Upper lobe of left lung (tissue), 6 donors: Measurements from ENCODE around the gene ZC3H7A. TPM values are rescaled to one million over a fixed set of nuclear protein-coding genes. Genes with fewer than 3 reads are reported as not detected.
A peak's percentile ranks its signal among the peaks of the same experiment; 100 is the strongest.

Source experiments
- ATAC-seq, 2 donors: fragments of 200-7000 bp; cut with Tn5 transposase; one replicate each; pipeline ENCODE4 v1.9.1; 2022; ENCODE audit warnings: mild to moderate bottlenecking in 2 of 2, moderate library complexity in 2 of 2; ENCODE audit not compliant: low FRiP score in 2 of 2
- DNase-seq, 2 donors: peaks; one replicate each; pipeline ENCODE4 v3.0.0-alpha.2; 2019 to 2020
- H3K27ac ChIP-seq, 4 donors: fragments of 200-600 bp; sonication (generic); one replicate each; pipeline ENCODE4 v1.5.1; 2016 to 2019
- H3K27me3 ChIP-seq, 4 donors: fragments of 200-600 bp; sonication (generic); one replicate each; pipeline ENCODE4 v1.5.1; 2017 to 2019
- H3K36me3 ChIP-seq, 4 donors: fragments of 200-600 bp; sonication (generic); one replicate each; pipeline ENCODE4 v1.5.1; 2016 to 2019
- H3K4me1 ChIP-seq, 4 donors: fragments of 200-600 bp; sonication (generic); one replicate each; pipeline ENCODE4 v1.5.1; 2018 to 2019
- H3K4me3 ChIP-seq, 4 donors: fragments of 200-600 bp; sonication (generic); one replicate each; pipeline ENCODE4 v1.5.1; 2017 to 2019; ENCODE audit warnings: mild to moderate bottlenecking in 2 of 4, moderate library complexity in 1 of 4
- H3K9me3 ChIP-seq, 4 donors: fragments of 200-600 bp; sonication (generic); one replicate each; pipeline ENCODE4 v1.5.1; 2018 to 2019
- CTCF ChIP-seq, 6 experiments: fragments of 450-650 bp in 4 of 6; fragments of 200-600 bp in 2 of 6; sonication (generic) in 2 of 6; IDR thresholded peaks; one replicate each; pipeline ENCODE4 v1.5.1; 2016 to 2019; ENCODE audit warnings: antibody characterized with exemption in 6 of 6
- EP300 ChIP-seq, 4 donors: sonication (generic); formaldehyde crosslinking; IDR thresholded peaks; one replicate each; pipeline ENCODE4 v1.5.1; 2017; ENCODE audit warnings: antibody characterized with exemption in 4 of 4, control low read depth in 2 of 4
- POLR2A ChIP-seq, 4 donors: fragments of 450-650 bp; IDR thresholded peaks; one replicate each; pipeline ENCODE4 v1.5.1; 2016 to 2017; ENCODE audit warnings: antibody characterized with exemption in 4 of 4, mild to moderate bottlenecking in 2 of 4
- POLR2AphosphoS5 ChIP-seq, 2 donors: sonication (generic); formaldehyde crosslinking; IDR thresholded peaks; one replicate each; pipeline ENCODE4 v1.5.1; 2017; ENCODE audit warnings: antibody characterized with exemption in 2 of 2
- WGBS, 2 donors: methylation state at CpG; one replicate each; pipeline ENCODE4 v1.1.5; 2017 to 2018; 5-methylcytosine and 5-hydroxymethylcytosine counted together
- total RNA-seq, 6 donors: library from RNA; depleted of rRNA in 4 of 6; stranded (reverse); fragments of >200 nt in 4 of 6; gene quantifications; one replicate each; pipeline versions ENCODE4 v1.1.0 to v1.2.1, GENCODE V29; 2016 to 2021
- donor health status: DM: no; HTN: no; CAD: no; lungs with moderate emphysema.
- donor health status: DM: no; HTN: yes; CAD: no; lungs with severe emphysema.

Gene ZC3H7A
- total RNA-seq, 6 donors from 2014 or later = 52.7 to 142 (median 64.7) TPM

GRCh38 chr16:11743308-11744074 is 53.6 kb downstream of the ZC3H7A start:
- ATAC-seq (peak; percentile 50 to 71), DNase-seq (peak in 1 of 2 donors; percentile 86)
- Histone ChIP-seq H3K4me3 (peak overlapping the region; percentile 24 to 92 (median 79)), H3K4me1 (peaks cover 27 to 40% (median 37%) of the 10 kb centered on the region in 4 donors), H3K9me3 (no peaks in the 10 kb centered on the region), H3K27ac (peak overlapping the region; percentile 99), H3K27me3 (no peaks in the 10 kb centered on the region), H3K36me3 (peaks cover 0 to 6% (median 5%) of the 10 kb centered on the region in 4 donors)
- 35 to 54% methylated on average over 21 of the region's 21 CpGs for WGBS, 2 donors
- TF ChIP-seq EP300 (IDR thresholded peaks at IDR 0.05) (peak in 1 of 4 donors; percentile 62), POLR2AphosphoS5 (IDR thresholded peaks at IDR 0.05) (peak; percentile 71 to 96), POLR2A (IDR thresholded peaks at IDR 0.05) (peak in 2 of 4 donors; percentile 1 to 14), CTCF (IDR thresholded peaks at IDR 0.05) (no peak)

- ATAC-seq = peak; percentile 98 to 99
- peak in 1 of 6 experiments; percentile 20 for TF ChIP-seq CTCF (IDR thresholded peaks at IDR 0.05)
- peak; percentile 92 to 94 for TF ChIP-seq POLR2AphosphoS5 (IDR thresholded peaks at IDR 0.05)
- peak in 1 of 4 donors; percentile 92 for TF ChIP-seq EP300 (IDR thresholded peaks at IDR 0.05)
- TF ChIP-seq POLR2A (IDR thresholded peaks at IDR 0.05) = peak; percentile 83 to 100 (median 99)
- Histone ChIP-seq H3K27ac (peak within 1 kb of the TSS; percentile 99), H3K4me1 (peaks cover 34 to 46% (median 42%) of the 10 kb centered on the region in 4 donors), H3K36me3 (peaks cover 0 to 10% (median 0%) of the 10 kb centered on the region in 4 donors), H3K27me3 (no peaks in the 10 kb centered on the region), H3K9me3 (no peaks in the 10 kb centered on the region), H3K4me3 (peak within 1 kb of the TSS; percentile 78 to 93 (median 86))
- DNase-seq = peak; percentile 99 to 100
- WGBS, 2 donors = 0% methylated on average over 10 to 29 of the region's 96 CpGs
These were observed 54.3 kb downstream of the ZC3H7A start, which contains the start of gene TXNDC11 for GRCh38 chr16:11742536-11743307. Gene TXNDC11 (minus strand): TSS chr16:11742857. CDS start chr16:11742730, 127 bp downstream.

GRCh38 chr16:11742093-11742535 is 54.9 kb downstream of the ZC3H7A start:
- Histone ChIP-seq H3K9me3 (no peaks in the 10 kb centered on the region), H3K36me3 (peaks cover 0 to 14% (median 3%) of the 10 kb centered on the region in 4 donors), H3K27ac (peak overlapping the region; percentile 99), H3K27me3 (no peaks in the 10 kb centered on the region), H3K4me1 (peaks cover 34 to 51% (median 43%) of the 10 kb centered on the region in 4 donors), H3K4me3 (peak overlapping the region; percentile 78 to 93 (median 86))
- DNase-seq (peak in 1 of 2 donors; percentile 56), ATAC-seq (peak; percentile 5 to 31)
- 0 to 4% methylated on average over 11 to 15 of the region's 37 CpGs for WGBS, 2 donors
- TF ChIP-seq CTCF (IDR thresholded peaks at IDR 0.05) (peak in 2 of 6 experiments; percentile 49 to 52), EP300 (IDR thresholded peaks at IDR 0.05) (no peak), POLR2A (IDR thresholded peaks at IDR 0.05) (no peak)

- WGBS, 2 donors = 50 to 57% methylated on average over 3 of the region's 3 CpGs
- DNase-seq = no peak
- peaks cover 4 to 30% (median 16%) of the 10 kb centered on the region in 4 donors for H3K36me3 ChIP-seq
- H3K27me3 ChIP-seq = no peaks in the 10 kb centered on the region
- H3K9me3 ChIP-seq = no peaks in the 10 kb centered on the region
- no peak for ATAC-seq
- TF ChIP-seq CTCF (IDR thresholded peaks at IDR 0.05) = no peak
- no peak for TF ChIP-seq POLR2A (IDR thresholded peaks at IDR 0.05)
- TF ChIP-seq EP300 (IDR thresholded peaks at IDR 0.05) = no peak
- TF ChIP-seq POLR2AphosphoS5 (IDR thresholded peaks at IDR 0.05) = no peak
- H3K27ac ChIP-seq = peak overlapping the region; percentile 99
- peak overlapping the region in 3 of 4 donors; percentile 78 to 92 (median 80) for H3K4me3 ChIP-seq
- peaks cover 46 to 60% (median 52%) of the 10 kb centered on the region in 4 donors for H3K4me1 ChIP-seq
These were observed 56.5 kb downstream of the ZC3H7A start for GRCh38 chr16:11740567-11740966.
